Measurements from ENCODE around the gene GNA14. TPM values are rescaled to one million over a fixed set of nuclear protein-coding genes. Genes with fewer than 3 reads are reported as not detected.

GNA14 gene
- polyA plus RNA-seq, 10 donors, result 2.7 to 6.2 (median 3.8) TPM

GRCh38 chr9:77541600-77541999 is 106.5 kb downstream of the GNA14 start:
- DNase-seq, result no peak

GRCh38 chr9:77541055-77541454 is 107.1 kb downstream of the GNA14 start:
- DNase-seq, result no peak

DNA sequence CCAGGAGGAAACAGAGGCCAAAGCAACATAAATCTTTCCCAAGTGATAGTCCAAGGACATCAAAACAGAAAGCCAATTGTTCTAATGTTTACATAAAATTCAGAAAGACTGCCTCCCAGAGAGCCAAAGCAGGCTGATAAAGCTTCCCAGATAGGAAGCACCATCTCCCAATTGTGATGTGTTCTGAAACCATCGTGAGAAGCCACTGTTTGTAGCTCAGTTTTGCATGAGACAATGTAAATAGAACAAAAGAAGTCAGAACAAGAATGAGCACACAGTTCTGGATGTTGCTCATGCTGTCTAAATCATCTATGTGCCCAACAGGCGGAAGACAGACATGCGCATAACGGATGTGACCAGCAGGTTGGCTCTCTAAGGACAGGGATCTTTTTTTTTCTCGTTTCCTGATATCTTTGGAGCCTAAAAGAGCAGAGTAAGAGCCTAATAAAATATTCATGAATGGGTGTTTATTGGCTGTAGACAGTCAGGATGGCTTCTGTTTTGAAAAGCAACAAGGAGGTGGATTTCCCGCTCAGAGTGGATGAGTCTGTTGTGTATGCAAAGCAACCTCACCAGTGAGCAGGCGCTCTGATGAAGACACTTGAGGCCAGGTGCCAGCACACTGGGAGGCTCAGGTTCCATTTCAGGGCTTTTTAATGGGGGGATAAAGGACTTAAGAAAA is 113.6 kb downstream of the GNA14 start:
- no peak for DNase-seq

DNA sequence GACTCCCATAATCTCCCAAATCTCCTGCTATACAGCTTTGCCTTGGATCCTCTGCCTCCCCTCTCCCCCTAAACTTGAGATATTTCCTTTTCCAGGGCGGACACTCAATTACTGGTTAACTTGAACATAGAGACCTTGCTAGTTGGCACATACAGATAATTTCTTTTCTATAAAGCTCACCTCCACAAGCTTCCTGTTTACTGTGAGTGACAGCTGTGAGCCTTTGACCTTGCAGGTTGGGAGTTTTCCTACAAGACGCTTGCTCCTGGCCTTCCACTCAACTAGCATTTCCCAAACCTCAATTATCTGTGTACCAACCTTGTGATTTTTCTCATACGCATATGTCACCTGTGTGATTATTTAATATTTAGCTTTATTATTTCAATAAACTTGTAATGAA is 114.5 kb downstream of the GNA14 start:
- DNase-seq, result no peak

GRCh38 chr9:77532607-77533006 is 115.5 kb downstream of the GNA14 start:
- DNase-seq, result no peak

GRCh38 chr9:77531400-77531799 is 116.7 kb downstream of the GNA14 start:
- no peak for DNase-seq

- DNase-seq, result peak in 1 of 3 donors; percentile 43
These were observed 124.2 kb downstream of the GNA14 start for GRCh38 chr9:77523891-77524290.

- DNase-seq, result peak; percentile 43 to 79 (median 54)
These were observed 127.0 kb downstream of the GNA14 start for GRCh38 chr9:77521091-77521490.

GRCh38 chr9:77518688-77519087 is 129.4 kb downstream of the GNA14 start:
- no peak for DNase-seq

DNA sequence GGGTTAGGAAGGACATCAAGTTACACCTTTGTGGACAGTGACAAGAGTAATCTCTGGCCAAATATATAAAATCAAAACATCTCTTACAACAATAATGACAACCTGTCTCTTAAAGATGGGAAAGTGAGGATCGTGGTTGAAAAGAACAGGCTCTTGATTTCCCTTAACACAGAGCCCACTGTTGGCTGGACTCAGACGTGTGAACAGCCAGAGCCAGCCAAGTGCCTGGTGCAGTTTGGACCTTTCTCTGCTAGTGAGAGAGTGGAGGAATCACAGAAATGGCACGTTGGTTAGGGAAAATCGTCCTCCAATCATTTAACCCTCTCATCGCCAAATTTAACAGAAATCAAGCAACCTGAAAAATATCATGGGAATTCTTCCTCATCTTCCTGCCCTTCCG is 131.3 kb downstream of the GNA14 start:
- DNase-seq, result no peak

GRCh38 chr9:77514886-77515711 is 133.0 kb downstream of the GNA14 start:
- peak in 1 of 3 donors; percentile 42 for DNase-seq

- no peak for DNase-seq
These were observed 134.7 kb downstream of the GNA14 start for GRCh38 chr9:77513457-77513856.

DNA sequence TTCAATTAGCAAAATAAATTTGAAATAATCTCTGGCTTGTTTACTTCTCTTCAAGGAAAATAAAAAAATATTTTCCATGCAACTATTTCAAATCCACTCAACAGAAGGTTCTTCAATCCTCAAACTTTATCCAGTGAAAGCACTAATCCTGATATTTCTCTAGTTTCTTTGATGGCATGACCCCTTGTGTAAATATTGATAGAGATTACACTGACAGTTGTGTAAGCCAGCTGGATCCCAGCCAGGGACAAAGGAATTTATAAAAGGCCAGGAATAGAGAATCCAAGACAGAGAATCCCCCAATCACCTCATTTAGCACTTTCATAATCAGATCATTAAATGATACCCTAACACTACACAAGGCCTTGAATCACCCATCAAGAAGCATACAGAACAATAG is 135.2 kb downstream of the GNA14 start:
- DNase-seq, result no peak

- no peak for DNase-seq
These were observed 136.6 kb downstream of the GNA14 start for GRCh38 chr9:77511525-77511924.

- no peak for DNase-seq
These were observed 137.5 kb downstream of the GNA14 start for GRCh38 chr9:77510666-77511065.

- peak in 1 of 3 donors; percentile 26 for DNase-seq
These were observed 139.7 kb downstream of the GNA14 start for GRCh38 chr9:77508396-77508795.

DNA sequence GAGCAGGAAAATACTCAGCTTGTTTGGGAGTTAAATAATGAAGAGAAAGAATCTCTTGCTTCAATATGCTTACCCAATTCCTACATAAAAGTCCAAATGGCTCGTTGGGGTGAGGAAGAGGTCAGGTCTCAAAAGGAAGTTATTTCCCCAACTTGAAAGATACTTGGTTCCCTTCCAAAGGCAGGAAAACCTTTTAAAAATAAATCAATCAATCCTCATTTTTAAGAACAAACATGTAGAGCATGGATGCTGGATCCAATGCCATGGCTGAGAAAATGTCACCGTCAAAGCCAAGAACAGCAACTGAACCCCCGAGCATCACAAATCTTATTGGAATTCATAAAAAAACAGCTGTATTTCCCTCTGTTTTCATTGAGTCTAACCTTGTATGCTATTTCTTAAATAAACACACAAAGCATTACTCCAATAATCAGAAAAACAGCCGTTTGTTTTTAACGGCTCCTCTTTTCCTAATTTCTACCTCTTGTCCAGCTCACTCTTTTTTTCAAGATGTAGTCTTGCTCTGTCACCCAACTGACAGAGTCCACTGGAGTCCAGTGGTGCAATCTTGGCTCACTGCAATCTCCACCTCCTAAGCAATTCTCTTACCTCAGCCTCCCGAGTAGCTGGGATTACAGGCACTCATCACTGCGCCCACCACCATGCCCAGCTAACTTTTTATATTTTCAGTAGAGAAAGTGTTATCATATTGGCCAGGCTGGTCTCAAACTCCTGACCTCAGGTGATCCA is 140.7 kb downstream of the GNA14 start:
- peak; percentile 42 to 90 (median 75) for DNase-seq

DNA sequence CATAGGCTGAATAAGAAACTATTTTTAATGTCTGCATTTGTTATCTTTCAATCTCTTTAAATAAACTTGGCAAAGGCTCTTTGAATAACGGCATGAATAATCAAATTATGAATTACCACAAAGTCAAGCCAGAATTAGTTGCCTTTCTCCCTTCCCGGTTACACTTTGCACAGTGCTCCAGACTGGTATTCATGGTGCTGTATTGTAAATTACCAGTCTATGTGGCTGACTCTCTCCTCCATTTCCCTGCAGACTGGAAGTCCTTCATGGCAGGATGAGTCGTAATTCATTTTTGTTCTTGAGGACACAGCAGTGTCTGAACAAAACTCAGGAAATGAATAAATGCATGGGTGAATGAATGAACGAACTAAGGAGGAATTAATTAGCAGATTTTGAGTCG is 142.9 kb downstream of the GNA14 start:
- no peak for DNase-seq

- no peak for DNase-seq
These were observed 145.6 kb downstream of the GNA14 start for GRCh38 chr9:77502568-77502967.

DNA sequence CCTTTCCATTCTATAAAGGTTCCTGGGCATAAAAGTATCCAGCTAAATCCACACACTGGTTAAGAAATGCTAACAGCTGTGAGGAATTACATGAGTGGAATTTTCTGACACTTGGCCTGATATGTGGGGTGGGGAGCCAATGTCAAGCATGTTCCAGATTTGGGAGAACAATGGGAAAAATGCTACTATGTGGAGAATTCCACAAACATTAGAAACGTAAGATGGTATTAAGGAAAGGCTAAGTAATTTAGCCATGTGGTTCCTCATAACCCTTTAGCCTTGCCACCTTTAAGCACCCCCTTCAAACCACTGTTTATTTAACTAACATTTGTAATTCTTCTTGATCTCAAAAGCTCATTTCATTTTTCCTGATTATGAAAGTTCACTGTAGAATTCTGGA is 149.2 kb downstream of the GNA14 start:
- peak in 2 of 3 donors; percentile 57 to 66 for DNase-seq

- DNase-seq, result no peak
These were observed 150.6 kb downstream of the GNA14 start for GRCh38 chr9:77497322-77498198.

All from muscle of back (tissue), 11 donors.